Astrocyte (in vitro differentiated cells and primary cell): Measurements from ENCODE around the gene EZH1. TPM values are rescaled to one million over a fixed set of nuclear protein-coding genes. Genes with fewer than 3 reads are reported as not detected.

Experiments used
- DNase-seq: peaks from one replicate; pipeline ENCODE4 v3.0.0-alpha.2; 2010; ENCODE audit warnings: low read depth
- FAIRE-seq: peaks from 2 replicates; lab custom pipeline; 2011; peaks lifted over from hg19 to GRCh38; lab: Jason Lieb, UNC
- H2AFZ ChIP-seq: 2 replicates; pipeline ENCODE4 v1.6.0; 2012; ENCODE audit warnings: low read depth, low read length, inconsistent platforms
- H3K27ac ChIP-seq: 2 replicates; pipeline ENCODE4 v1.5.1; 2011; ENCODE audit warnings: low read depth, low read length, inconsistent platforms
- H3K27me3 ChIP-seq: 2 replicates; pipeline ENCODE4 v1.6.0; 2011; ENCODE audit warnings: low read length, inconsistent platforms; ENCODE audit not compliant: insufficient read depth
- H3K36me3 ChIP-seq: 2 replicates; pipeline ENCODE4 v1.5.1; 2011; ENCODE audit warnings: low read length, inconsistent platforms; ENCODE audit not compliant: insufficient read depth
- H3K4me1 ChIP-seq: 2 replicates; pipeline ENCODE4 v1.5.1; 2011; ENCODE audit warnings: low read length, inconsistent platforms; ENCODE audit not compliant: insufficient read depth
- H3K4me2 ChIP-seq: 2 replicates; pipeline ENCODE4 v1.6.0; 2012; ENCODE audit warnings: low read length, inconsistent platforms
- H3K4me3 ChIP-seq: 2 replicates; pipeline ENCODE4 v1.5.1; 2011; ENCODE audit warnings: low read depth, mild to moderate bottlenecking, low read length, inconsistent platforms; ENCODE audit not compliant: insufficient read depth
- H3K79me2 ChIP-seq: 2 replicates; pipeline ENCODE4 v1.6.0; 2012; ENCODE audit warnings: mild to moderate bottlenecking, low read length, inconsistent platforms; ENCODE audit not compliant: insufficient read depth
- H3K9ac ChIP-seq: 2 replicates; pipeline ENCODE4 v1.6.0; 2012; ENCODE audit warnings: mild to moderate bottlenecking, low read length, inconsistent platforms
- H3K9me3 ChIP-seq: 2 replicates; pipeline ENCODE4 v1.5.1; 2012; ENCODE audit warnings: low read depth, mild to moderate bottlenecking, low read length, inconsistent platforms; ENCODE audit not compliant: insufficient read depth
- H4K20me1 ChIP-seq: 2 replicates; pipeline ENCODE4 v1.6.0; 2012; ENCODE audit warnings: low read length, inconsistent platforms; ENCODE audit not compliant: insufficient read depth
- H3K27ac Mint-ChIP-seq: one replicate; pipeline ENCODE4 v1.8.0; 2021; ENCODE audit warnings: mild to moderate bottlenecking, mixed read lengths; ENCODE audit not compliant: unreplicated experiment
- H3K27me3 Mint-ChIP-seq: one replicate; pipeline ENCODE4 v1.8.0; 2021; ENCODE audit warnings: low read depth, mixed read lengths; ENCODE audit not compliant: unreplicated experiment
- H3K36me3 Mint-ChIP-seq: one replicate; pipeline ENCODE4 v1.8.0; 2021; ENCODE audit warnings: low read depth, mixed read lengths; ENCODE audit not compliant: unreplicated experiment
- H3K4me1 Mint-ChIP-seq: one replicate; pipeline ENCODE4 v1.8.0; 2021; ENCODE audit warnings: low read depth, mixed read lengths; ENCODE audit not compliant: unreplicated experiment
- H3K4me3 Mint-ChIP-seq: one replicate; pipeline ENCODE4 v1.8.0; 2021; ENCODE audit warnings: mild to moderate bottlenecking, moderate library complexity, mixed read lengths; ENCODE audit not compliant: unreplicated experiment
- H3K9me3 Mint-ChIP-seq: one replicate; pipeline ENCODE4 v1.8.0; 2021; ENCODE audit warnings: mild to moderate bottlenecking, mixed read lengths; ENCODE audit not compliant: unreplicated experiment
- CTCF ChIP-seq: IDR thresholded peaks from 2 replicates; pipeline ENCODE4 v1.5.1; 2011; ENCODE audit warnings: low read depth, mild to moderate bottlenecking, inconsistent platforms, low read length, moderate library complexity; ENCODE audit not compliant: insufficient read depth
- EZH2 ChIP-seq: IDR thresholded peaks from 2 replicates; pipeline ENCODE4 v1.6.1; 2012; ENCODE audit warnings: mild to moderate bottlenecking, low read length, inconsistent platforms; ENCODE audit not compliant: insufficient read depth
- total RNA-seq: library from RNA; stranded (reverse); gene quantifications from 2 replicates; pipeline ENCODE4 v1.2.1, GENCODE V29; 2021

Gene EZH1
- total RNA-seq, 1 donor from 2014 or later = 15.2 TPM

- H3K9me3 Mint-ChIP-seq = no peaks in the 10 kb centered on the region
- DNase-seq (no peak), FAIRE-seq (no peak)
- Histone ChIP-seq H3K9me3 (no peaks in the 10 kb centered on the region), H3K36me3 (peaks cover 18% of the 10 kb centered on the region), H3K9ac (peak overlapping the region; percentile 3), H3K4me3 (peak overlapping the region; percentile 85), H3K4me1 (peaks cover 43% of the 10 kb centered on the region), H3K79me2 (peaks cover 47% of the 10 kb centered on the region), H3K27ac (no peak overlapping the region), H3K4me2 (peak overlapping the region; percentile 96), H4K20me1 (peaks cover 63% of the 10 kb centered on the region), H3K27me3 (no peaks in the 10 kb centered on the region), H2AFZ (no peak overlapping the region)
- peak overlapping the region; percentile 56 for H3K27ac Mint-ChIP-seq
- H3K27me3 Mint-ChIP-seq = no peaks in the 10 kb centered on the region
- peaks cover 26% of the 10 kb centered on the region for H3K4me1 Mint-ChIP-seq
- TF ChIP-seq CTCF (no peak), EZH2 (no peak)
- peak overlapping the region; percentile 79 for H3K4me3 Mint-ChIP-seq
- H3K36me3 Mint-ChIP-seq = peaks cover 17% of the 10 kb centered on the region
Measured at GRCh38 chr17:42783791-42784138, 38.9 kb upstream of the EZH1 start.

- Histone ChIP-seq H3K36me3 (peaks cover 14% of the 10 kb centered on the region), H3K4me2 (peak overlapping the region; percentile 96), H3K4me1 (peaks cover 43% of the 10 kb centered on the region), H3K27me3 (no peaks in the 10 kb centered on the region), H4K20me1 (peaks cover 58% of the 10 kb centered on the region), H3K9me3 (no peaks in the 10 kb centered on the region), H3K9ac (peak overlapping the region; percentile 85), H3K27ac (peak overlapping the region; percentile 59), H2AFZ (no peak overlapping the region), H3K79me2 (peaks cover 47% of the 10 kb centered on the region), H3K4me3 (peak overlapping the region; percentile 85)
- no peaks in the 10 kb centered on the region for H3K9me3 Mint-ChIP-seq
- DNase-seq (peak; percentile 91), FAIRE-seq (peak; percentile 89)
- peaks cover 16% of the 10 kb centered on the region for H3K36me3 Mint-ChIP-seq
- peak overlapping the region; percentile 79 for H3K4me3 Mint-ChIP-seq
- no peaks in the 10 kb centered on the region for H3K27me3 Mint-ChIP-seq
- peak overlapping the region; percentile 56 for H3K27ac Mint-ChIP-seq
- TF ChIP-seq CTCF (no peak), EZH2 (no peak)
- H3K4me1 Mint-ChIP-seq = peaks cover 26% of the 10 kb centered on the region
Measured at GRCh38 chr17:42783062-42783790, 38.4 kb upstream of the EZH1 start.
